HCT116 (cell line): ENCODE measurements around the gene LRSAM1. TPM values are rescaled to one million over a fixed set of nuclear protein-coding genes. Genes with fewer than 3 reads are reported as not detected.

Experiments
- ATAC-seq: fragments of 200-7000 bp; cut with Tn5 transposase; 2 replicates; pipeline ENCODE4 v1.9.1; 2020; ENCODE audit warnings: mild to moderate bottlenecking, moderate library complexity
- Bru-seq: library from RNA; stranded (reverse); fragments of 400-500 nt; gene quantifications from one replicate; lab custom pipeline; 2021; lab: Mats Ljungman, UMichigan
- BruChase-seq, 2 experiments: library from RNA; stranded (reverse); fragments of 400-500 nt; gene quantifications; one replicate each; lab custom pipeline; 2021; lab: Mats Ljungman, UMichigan
- BruUV-seq: library from RNA; stranded (reverse); fragments of 400-500 nt; replicated peaks from 2 replicates; lab custom pipeline; 2021; lab: Mats Ljungman, UMichigan
- CTCF ChIA-PET: fragments of 300-600 bp; sonication (Branson Sonifier 250); formaldehyde crosslinking; loops from one replicate; lab custom pipeline; 2021; ENCODE audit warnings: antibody characterized with exemption; lab: Charles Lee
- POLR2A ChIA-PET: fragments of 300-600, 350-600 bp; sonication (Branson Sonifier 250); formaldehyde crosslinking; loops from one replicate; lab custom pipeline; 2021; ENCODE audit warnings: antibody characterized with exemption; lab: Charles Lee
- RAD21 ChIA-PET, 2 experiments: fragments of 300-600 bp; sonication (Branson Sonifier 250); formaldehyde crosslinking; loops; one replicate each; lab custom pipeline; 2023; ENCODE audit warnings: low total read pairs in 2 of 2; ENCODE audit not compliant: uncharacterized antibody in 2 of 2, unreplicated experiment in 2 of 2, low non-redundant PET in 1 of 2; lab: Charles Lee
- DNase-seq: peaks from one replicate; pipeline ENCODE4 v3.0.0-alpha.2; 2010; ENCODE audit warnings: low read depth, low spot score
- H2AFZ ChIP-seq: fragments of 200-600 bp; shearing (Covaris generic), sonication (generic); 2 replicates; pipeline ENCODE4 v1.6.1; 2017; ENCODE audit warnings: low read depth, mixed run types, mixed read lengths, antibody characterized with exemption, low read length; ENCODE audit not compliant: poor library complexity, severe bottlenecking
- H3K27ac ChIP-seq: 2 replicates; pipeline ENCODE4 v1.5.1; 2012; ENCODE audit warnings: low read depth, low read length
- H3K27me3 ChIP-seq: fragments of 200-600 bp; sonication (generic); 2 replicates; pipeline ENCODE4 v1.6.1; 2016; ENCODE audit warnings: mixed run types, low read length, mixed read lengths; ENCODE audit not compliant: insufficient read depth
- H3K36me3 ChIP-seq, 2 experiments: fragments of 200-500 bp in 1 of 2; fragments of 200-600 bp in 1 of 2; sonication (Bioruptor generic) in 1 of 2; sonication (generic) in 1 of 2; 2 replicates each; pipeline versions ENCODE4 v1.5.1 to v1.6.1; 2014 to 2016; ENCODE audit warnings: low read length in 2 of 2, inconsistent platforms in 1 of 2, mixed read lengths in 1 of 2, mixed run types in 1 of 2; ENCODE audit not compliant: insufficient read depth in 2 of 2, control insufficient read depth in 1 of 2
- H3K4me1 ChIP-seq, 2 experiments: fragments of 200-600 bp in 1 of 2; sonication (generic) in 1 of 2; 2 replicates each; pipeline versions ENCODE4 v1.5.1 to v1.6.1; 2012 to 2017; ENCODE audit warnings: low read length in 2 of 2, inconsistent platforms in 1 of 2, mild to moderate bottlenecking in 1 of 2, mixed read lengths in 1 of 2, mixed run types in 1 of 2, moderate library complexity in 1 of 2; ENCODE audit not compliant: insufficient read depth in 2 of 2, control insufficient read depth in 1 of 2
- H3K4me2 ChIP-seq: fragments of 200-600 bp; sonication (generic); 2 replicates; pipeline ENCODE4 v1.6.1; 2017; ENCODE audit warnings: mixed run types, low read length, mixed read lengths
- H3K4me3 ChIP-seq, 2 experiments: fragments of 200-600 bp in 1 of 2; sonication (generic) in 1 of 2; replicated peaks in 1 of 2; 2 replicates each; pipeline ENCODE4 v1.5.1; 2011 to 2016; ENCODE audit warnings: low read length in 2 of 2, control low read depth in 1 of 2, low read depth in 1 of 2, mild to moderate bottlenecking in 1 of 2, mixed read lengths in 1 of 2, mixed run types in 1 of 2
- H3K79me2 ChIP-seq: fragments of 200-600 bp; sonication (generic); 2 replicates; pipeline ENCODE4 v1.6.1; 2017; ENCODE audit warnings: mild to moderate bottlenecking, mixed run types, low read length, moderate library complexity, mixed read lengths; ENCODE audit not compliant: insufficient read depth
- H3K9ac ChIP-seq: fragments of 200-600 bp; sonication (generic); 2 replicates; pipeline ENCODE4 v1.6.1; 2016; ENCODE audit warnings: low read length, mixed read lengths
- H3K9me2 ChIP-seq: fragments of 200-600 bp; sonication (generic), shearing (Covaris generic); 2 replicates; pipeline ENCODE4 v1.6.1; 2017; ENCODE audit warnings: mixed run types, mild to moderate bottlenecking, moderate library complexity; ENCODE audit not compliant: insufficient read depth
- H3K9me3 ChIP-seq, 2 experiments: fragments of 200-500 bp in 1 of 2; fragments of 200-600 bp in 1 of 2; sonication (Bioruptor generic) in 1 of 2; sonication (generic) in 1 of 2; 2 replicates each; pipeline ENCODE4 v1.6.1; 2014 to 2017; ENCODE audit warnings: low read length in 2 of 2, mixed read lengths in 2 of 2, inconsistent platforms in 1 of 2, low read depth in 1 of 2, mild to moderate bottlenecking in 1 of 2, mixed run types in 1 of 2, moderate library complexity in 1 of 2; ENCODE audit not compliant: control insufficient read depth in 1 of 2, insufficient read depth in 1 of 2
- H4K20me1 ChIP-seq: fragments of 200-600 bp; sonication (generic), shearing (Covaris generic); 2 replicates; pipeline ENCODE4 v1.6.1; 2017; ENCODE audit warnings: mixed run types, mild to moderate bottlenecking, moderate library complexity; ENCODE audit not compliant: insufficient read depth
- ATF3 ChIP-seq: IDR thresholded peaks from 2 replicates; pipeline ENCODE4 v1.6.1; 2012
- CBX3 ChIP-seq: IDR thresholded peaks from 2 replicates; pipeline ENCODE4 v1.6.1; 2012; ENCODE audit warnings: low read depth
- ELF1 ChIP-seq: IDR thresholded peaks from 2 replicates; pipeline ENCODE4 v1.6.1; 2012; ENCODE audit warnings: low read depth, borderline replicate concordance
- EZH2 ChIP-seq: fragments of 200-600 bp; sonication (generic); IDR thresholded peaks from 2 replicates; pipeline ENCODE4 v1.6.1; 2017; ENCODE audit warnings: antibody characterized with exemption, mixed run types
- EZH2phosphoT487 ChIP-seq: fragments of 200-600 bp; IDR thresholded peaks from 2 replicates; pipeline ENCODE4 v1.6.1; 2018; ENCODE audit warnings: antibody characterized with exemption, borderline replicate concordance
- POLR2A ChIP-seq: IDR thresholded peaks from 2 replicates; pipeline ENCODE4 v1.7.0; 2011; ENCODE audit warnings: borderline replicate concordance; ENCODE audit not compliant: insufficient read depth, insufficient read length; ENCODE audit errors: extremely low read depth
- POLR2AphosphoS5 ChIP-seq: IDR thresholded peaks from 2 replicates; pipeline ENCODE4 v1.6.1; 2011; ENCODE audit warnings: mild to moderate bottlenecking, low read depth, low read length, moderate library complexity
- RAD21 ChIP-seq: IDR thresholded peaks from 2 replicates; pipeline ENCODE4 v1.6.1; 2012; ENCODE audit warnings: low read depth, mild to moderate bottlenecking
- SRF ChIP-seq: IDR thresholded peaks from 2 replicates; pipeline ENCODE4 v1.6.1; 2012; ENCODE audit warnings: low read depth
- TCF7L2 ChIP-seq: IDR thresholded peaks from 2 replicates; pipeline ENCODE4 v1.7.0; 2011; ENCODE audit warnings: borderline replicate concordance, inconsistent platforms; ENCODE audit not compliant: insufficient read depth, insufficient read length; ENCODE audit errors: extremely low read depth
- YY1 ChIP-seq: IDR thresholded peaks from 2 replicates; pipeline ENCODE4 v1.6.1; 2011; ENCODE audit warnings: low read length, low read depth, moderate library complexity, mild to moderate bottlenecking; ENCODE audit not compliant: insufficient replicate concordance; ENCODE audit errors: extremely low read depth
- ZFX ChIP-seq: fragments of 450-650 bp; IDR thresholded peaks from 2 replicates; pipeline ENCODE4 v1.6.1; 2017
- ZNF274 ChIP-seq: fragments of 200-500 bp; sonication (Bioruptor generic); IDR thresholded peaks from 2 replicates; pipeline ENCODE4 v1.6.1; 2014; ENCODE audit warnings: mild to moderate bottlenecking, low read depth, low read length, inconsistent platforms
- intact Hi-C: fragments of 100-400 bp; cut with micrococcal nuclease; formaldehyde crosslinking; loops from 2 replicates; pipeline ENCODE4 v1.10.0; 2022
- long read RNA-seq: library from polyadenylated mRNA; unstranded; transcript quantifications from one replicate; pipeline ENCODE4 v2.0.0, GENCODE V29; 2021; ENCODE audit not compliant: unreplicated experiment
- polyA plus RNA-seq: library from polyadenylated mRNA; unstranded; fragments of >200 nt; gene quantifications from 2 replicates; pipeline ENCODE4 v1.2.1, GENCODE V29; 2012; ENCODE audit warnings: missing spikeins
- total RNA-seq: library from RNA; stranded (reverse); gene quantifications from one replicate; pipeline ENCODE4 v1.2.1, GENCODE V29; 2021; ENCODE audit not compliant: unreplicated experiment
- TF ChIP-seq, protein P1 (sequence below): IDR thresholded peaks from 2 replicates; pipeline ENCODE4 v1.6.1; 2012; ENCODE audit warnings: low read depth
- TF ChIP-seq, protein P2 (sequence below): IDR thresholded peaks from 2 replicates; pipeline ENCODE4 v1.6.1; 2011; ENCODE audit warnings: mild to moderate bottlenecking, low read length, moderate library complexity; ENCODE audit not compliant: insufficient replicate concordance; ENCODE audit errors: extremely low read depth
- TF ChIP-seq, protein P3 (sequence below): IDR thresholded peaks from 2 replicates; pipeline ENCODE4 v1.6.1; 2012

The LRSAM1 gene
- total RNA-seq: 25.9 TPM
- polyA plus RNA-seq: 21.0 and 23.3 TPM in 2 replicates
- Bru-seq, nascent RNA: percentile 65 among the genes with signal in this experiment
- BruChase-seq, experiment 1, labeled RNA remaining after a 6-hour chase: percentile 76 among the genes with signal in this experiment
- percentile 72 among the genes with signal in this experiment for BruChase-seq, experiment 2, labeled RNA remaining after a 2-hour chase
- long read RNA-seq, transcript LRSAM1-202 (25 exons, 3,376 nt): minor isoform, 8 of 62 reads
- long read RNA-seq, transcript LRSAM1-201 (26 exons, 3,146 nt): major isoform, 23 of 62 reads
- long read RNA-seq, partial matches to known transcripts: 13 of 62 reads
- long read RNA-seq, other reads (novel, unspliced or antisense): 17 of 62 reads

- CTCF ChIA-PET: no interaction called here
- intact Hi-C loops: loop anchor here (5.0 kb wide), 1 partner anchor 136 kb away; no protein-coding TSS in a partner anchor
- RAD21 ChIA-PET: no interaction called here
Measured at GRCh38 chr9:127450830-127451607, at the start of gene LRSAM1, which contains the start of gene RPL12. TSS of gene LRSAM1 (plus strand) at chr9:127451510. CDS start at chr9:127454528, 3,018 bp downstream. TSS of gene RPL12 (minus strand) at chr9:127451406. CDS start at chr9:127451317, 89 bp downstream.

More at GRCh38 chr9:127450830-127451607, at the start of gene LRSAM1, which contains the start of gene RPL12:
- Histone ChIP-seq H3K4me2 (peak within 1 kb of the TSS; percentile 90), H3K4me1 (peaks cover 11 to 52% of the 10 kb centered on the region in 2 experiments), H3K4me3 (peak within 1 kb of the TSS; percentile 87 to 98), H3K27me3 (no peaks in the 10 kb centered on the region), H3K9me3 (no peaks in the 10 kb centered on the region), H3K9me2 (no peaks in the 10 kb centered on the region), H3K27ac (peak within 1 kb of the TSS; percentile 97), H3K9ac (peak within 1 kb of the TSS; percentile 99), H3K36me3 (peaks cover 28 to 51% of the 10 kb centered on the region in 2 experiments), H3K79me2 (peaks cover 41% of the 10 kb centered on the region), H2AFZ (peak within 1 kb of the TSS; percentile 13), H4K20me1 (peaks cover 33% of the 10 kb centered on the region)
- TF ChIP-seq ZNF274 (no peak), RAD21 (no peak), YY1 (peak; percentile 100), EZH2phosphoT487 (no peak), ELF1 (no peak), SRF (no peak), ZFX (peak; percentile 59; the same call in 1 of the 2 replicates), POLR2AphosphoS5 (peak; percentile 99), POLR2A (peak; percentile 99), CBX3 (no peak), TCF7L2 (peak; percentile 64), EZH2 (no peak), ATF3 (no peak)
- TF ChIP-seq, protein P1, sequence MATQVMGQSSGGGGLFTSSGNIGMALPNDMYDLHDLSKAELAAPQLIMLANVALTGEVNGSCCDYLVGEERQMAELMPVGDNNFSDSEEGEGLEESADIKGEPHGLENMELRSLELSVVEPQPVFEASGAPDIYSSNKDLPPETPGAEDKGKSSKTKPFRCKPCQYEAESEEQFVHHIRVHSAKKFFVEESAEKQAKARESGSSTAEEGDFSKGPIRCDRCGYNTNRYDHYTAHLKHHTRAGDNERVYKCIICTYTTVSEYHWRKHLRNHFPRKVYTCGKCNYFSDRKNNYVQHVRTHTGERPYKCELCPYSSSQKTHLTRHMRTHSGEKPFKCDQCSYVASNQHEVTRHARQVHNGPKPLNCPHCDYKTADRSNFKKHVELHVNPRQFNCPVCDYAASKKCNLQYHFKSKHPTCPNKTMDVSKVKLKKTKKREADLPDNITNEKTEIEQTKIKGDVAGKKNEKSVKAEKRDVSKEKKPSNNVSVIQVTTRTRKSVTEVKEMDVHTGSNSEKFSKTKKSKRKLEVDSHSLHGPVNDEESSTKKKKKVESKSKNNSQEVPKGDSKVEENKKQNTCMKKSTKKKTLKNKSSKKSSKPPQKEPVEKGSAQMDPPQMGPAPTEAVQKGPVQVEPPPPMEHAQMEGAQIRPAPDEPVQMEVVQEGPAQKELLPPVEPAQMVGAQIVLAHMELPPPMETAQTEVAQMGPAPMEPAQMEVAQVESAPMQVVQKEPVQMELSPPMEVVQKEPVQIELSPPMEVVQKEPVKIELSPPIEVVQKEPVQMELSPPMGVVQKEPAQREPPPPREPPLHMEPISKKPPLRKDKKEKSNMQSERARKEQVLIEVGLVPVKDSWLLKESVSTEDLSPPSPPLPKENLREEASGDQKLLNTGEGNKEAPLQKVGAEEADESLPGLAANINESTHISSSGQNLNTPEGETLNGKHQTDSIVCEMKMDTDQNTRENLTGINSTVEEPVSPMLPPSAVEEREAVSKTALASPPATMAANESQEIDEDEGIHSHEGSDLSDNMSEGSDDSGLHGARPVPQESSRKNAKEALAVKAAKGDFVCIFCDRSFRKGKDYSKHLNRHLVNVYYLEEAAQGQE: no peak
- TF ChIP-seq, protein P2, sequence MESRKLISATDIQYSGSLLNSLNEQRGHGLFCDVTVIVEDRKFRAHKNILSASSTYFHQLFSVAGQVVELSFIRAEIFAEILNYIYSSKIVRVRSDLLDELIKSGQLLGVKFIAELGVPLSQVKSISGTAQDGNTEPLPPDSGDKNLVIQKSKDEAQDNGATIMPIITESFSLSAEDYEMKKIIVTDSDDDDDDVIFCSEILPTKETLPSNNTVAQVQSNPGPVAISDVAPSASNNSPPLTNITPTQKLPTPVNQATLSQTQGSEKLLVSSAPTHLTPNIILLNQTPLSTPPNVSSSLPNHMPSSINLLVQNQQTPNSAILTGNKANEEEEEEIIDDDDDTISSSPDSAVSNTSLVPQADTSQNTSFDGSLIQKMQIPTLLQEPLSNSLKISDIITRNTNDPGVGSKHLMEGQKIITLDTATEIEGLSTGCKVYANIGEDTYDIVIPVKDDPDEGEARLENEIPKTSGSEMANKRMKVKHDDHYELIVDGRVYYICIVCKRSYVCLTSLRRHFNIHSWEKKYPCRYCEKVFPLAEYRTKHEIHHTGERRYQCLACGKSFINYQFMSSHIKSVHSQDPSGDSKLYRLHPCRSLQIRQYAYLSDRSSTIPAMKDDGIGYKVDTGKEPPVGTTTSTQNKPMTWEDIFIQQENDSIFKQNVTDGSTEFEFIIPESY: peak; percentile 100
- TF ChIP-seq, protein P3, sequence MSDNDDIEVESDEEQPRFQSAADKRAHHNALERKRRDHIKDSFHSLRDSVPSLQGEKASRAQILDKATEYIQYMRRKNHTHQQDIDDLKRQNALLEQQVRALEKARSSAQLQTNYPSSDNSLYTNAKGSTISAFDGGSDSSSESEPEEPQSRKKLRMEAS: no peak
- POLR2A ChIA-PET: interaction anchor here (1.2 to 2.4 kb wide), 2 partner anchors 15 to 226 kb away, joined by 4 to 5 read pairs; no protein-coding TSS in a partner anchor
- BruUV-seq: no TSS peak
- peak; percentile 88 for DNase-seq
- ATAC-seq: peak; percentile 60
